ENCODE data around the gene BCL11B. TPM values are rescaled to one million over a fixed set of nuclear protein-coding genes. Genes with fewer than 3 reads are reported as not detected.

BCL11B gene
- total and polyA plus RNA-seq, 2 donors, result 0.27 to 1.3 TPM

DNA sequence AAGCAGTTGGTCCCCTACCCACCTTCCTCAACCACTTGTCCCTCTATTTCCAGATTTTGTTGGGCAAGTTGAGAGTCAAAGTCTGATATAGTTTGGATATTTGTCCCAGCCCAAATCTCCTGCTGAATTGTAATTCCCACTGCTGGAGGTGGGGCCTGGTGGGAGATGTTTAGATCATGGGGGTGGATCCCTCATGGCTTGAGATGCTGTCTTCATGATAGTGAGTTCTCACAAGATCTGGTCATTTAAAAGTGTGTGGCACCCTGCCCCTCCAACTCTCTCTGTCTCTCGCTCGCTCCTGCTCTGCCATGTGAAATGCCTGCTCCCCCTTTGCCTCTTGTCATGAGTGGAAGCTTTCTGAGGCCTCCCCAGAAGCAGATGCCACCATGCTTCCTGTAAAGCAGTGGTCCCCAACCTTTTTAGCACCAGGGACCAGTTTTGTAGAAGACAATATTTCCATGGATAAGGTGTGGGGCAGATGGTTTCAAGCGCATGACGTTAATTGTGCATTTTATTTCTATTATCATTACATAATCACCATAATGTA is 37.3 kb upstream of the BCL11B start:
- Histone ChIP-seq H3K4me3 (ENCODE audit: low read depth, low read length) (no peak overlapping the region), H3K36me3 (ENCODE audit: insufficient read depth) (no peaks in the 10 kb centered on the region), H3K4me1 (ENCODE audit: insufficient read depth) (no peaks in the 10 kb centered on the region), H3K27ac (ENCODE audit: low read depth) (no peak overlapping the region)
- no peak for DNase-seq (ENCODE audit: extremely low spot score)
- WGBS, result 97% methylated on average over 4 of the region's 4 CpGs

DNA sequence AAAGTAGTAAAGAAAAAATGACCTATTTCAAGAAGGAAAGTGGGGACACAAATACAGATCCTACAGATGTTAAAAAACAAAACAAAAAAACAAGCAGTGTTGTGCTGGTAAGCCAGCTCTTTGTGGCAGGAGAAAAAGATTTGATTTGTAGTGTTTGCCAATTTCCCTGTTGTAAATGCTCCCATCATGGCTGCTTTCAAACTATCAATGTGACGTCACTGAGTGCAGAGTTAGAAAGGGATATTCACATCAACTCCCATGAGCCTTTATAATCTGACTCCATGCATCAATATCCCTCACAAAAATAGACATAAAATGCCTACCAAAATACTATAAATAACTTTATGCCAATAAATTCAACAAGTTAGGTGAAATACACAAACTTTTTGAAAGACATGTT is 32.2 kb upstream of the BCL11B start:
- no peak for DNase-seq (ENCODE audit: extremely low spot score)
- whole genome bisulfite sequencing, result 73% methylated on average over 1 of the region's 1 CpG
- H3K4me1 ChIP-seq (ENCODE audit: insufficient read depth), result no peaks in the 10 kb centered on the region
- no peaks in the 10 kb centered on the region for H3K36me3 ChIP-seq (ENCODE audit: insufficient read depth)
- no peak overlapping the region for H3K4me3 ChIP-seq (ENCODE audit: low read depth, low read length)
- no peak overlapping the region for H3K27ac ChIP-seq (ENCODE audit: low read depth)

GRCh38 chr14:99300190-99300589 is 28.2 kb upstream of the BCL11B start:
- Histone ChIP-seq H3K27ac (ENCODE audit: low read depth) (no peak overlapping the region), H3K36me3 (ENCODE audit: insufficient read depth) (no peaks in the 10 kb centered on the region), H3K4me3 (ENCODE audit: low read depth, low read length) (no peak overlapping the region), H3K4me1 (ENCODE audit: insufficient read depth) (no peaks in the 10 kb centered on the region)
- no peak for DNase-seq (ENCODE audit: extremely low spot score)

DNA sequence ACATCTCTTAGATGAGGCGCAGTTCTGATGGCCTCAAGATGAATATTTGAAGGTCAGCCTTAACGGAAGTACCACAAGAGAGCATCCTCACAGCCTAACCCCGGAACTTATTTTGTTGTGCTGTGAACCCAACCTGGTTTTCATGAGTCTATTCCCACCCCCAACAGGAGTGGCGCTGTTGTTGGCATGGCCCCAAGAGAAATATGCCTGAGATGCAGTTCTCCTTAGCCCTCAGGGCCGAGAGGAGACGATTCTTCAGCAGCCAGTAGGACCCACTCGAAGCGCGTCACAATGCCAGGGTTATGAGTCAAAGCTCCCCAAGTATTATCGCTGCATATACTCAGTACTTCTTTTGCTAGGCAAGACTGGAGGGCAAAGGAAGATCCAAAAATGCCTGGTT is 24.5 kb upstream of the BCL11B start:
- Histone ChIP-seq H3K36me3 (ENCODE audit: insufficient read depth) (no peaks in the 10 kb centered on the region), H3K4me3 (ENCODE audit: low read depth, low read length) (no peak overlapping the region), H3K27ac (ENCODE audit: low read depth) (no peak overlapping the region), H3K4me1 (ENCODE audit: insufficient read depth) (no peaks in the 10 kb centered on the region)
- 86% methylated on average over 10 of the region's 10 CpGs for WGBS
- no peak for DNase-seq (ENCODE audit: extremely low spot score)

- Histone ChIP-seq H3K4me1 (ENCODE audit: insufficient read depth) (no peaks in the 10 kb centered on the region), H3K36me3 (ENCODE audit: insufficient read depth) (no peaks in the 10 kb centered on the region)
- no peak for DNase-seq (ENCODE audit: extremely low spot score)
Observed at GRCh38 chr14:99289394-99290189, 17.6 kb upstream of the BCL11B start.

GRCh38 chr14:99288948-99289347 is 17.0 kb upstream of the BCL11B start:
- 85% methylated on average over 5 of the region's 5 CpGs for WGBS
- Histone ChIP-seq H3K4me3 (ENCODE audit: low read depth, low read length) (no peak overlapping the region), H3K27ac (ENCODE audit: low read depth) (no peak overlapping the region), H3K36me3 (ENCODE audit: insufficient read depth) (no peaks in the 10 kb centered on the region), H3K4me1 (ENCODE audit: insufficient read depth) (no peaks in the 10 kb centered on the region)
- DNase-seq (ENCODE audit: extremely low spot score), result no peak

More at GRCh38 chr14:99289394-99290189, 17.6 kb upstream of the BCL11B start:
- Histone ChIP-seq H3K27ac (ENCODE audit: low read depth) (no peak overlapping the region), H3K4me3 (ENCODE audit: low read depth, low read length) (no peak overlapping the region)
- 85% methylated on average over 12 of the region's 12 CpGs for WGBS

DNA sequence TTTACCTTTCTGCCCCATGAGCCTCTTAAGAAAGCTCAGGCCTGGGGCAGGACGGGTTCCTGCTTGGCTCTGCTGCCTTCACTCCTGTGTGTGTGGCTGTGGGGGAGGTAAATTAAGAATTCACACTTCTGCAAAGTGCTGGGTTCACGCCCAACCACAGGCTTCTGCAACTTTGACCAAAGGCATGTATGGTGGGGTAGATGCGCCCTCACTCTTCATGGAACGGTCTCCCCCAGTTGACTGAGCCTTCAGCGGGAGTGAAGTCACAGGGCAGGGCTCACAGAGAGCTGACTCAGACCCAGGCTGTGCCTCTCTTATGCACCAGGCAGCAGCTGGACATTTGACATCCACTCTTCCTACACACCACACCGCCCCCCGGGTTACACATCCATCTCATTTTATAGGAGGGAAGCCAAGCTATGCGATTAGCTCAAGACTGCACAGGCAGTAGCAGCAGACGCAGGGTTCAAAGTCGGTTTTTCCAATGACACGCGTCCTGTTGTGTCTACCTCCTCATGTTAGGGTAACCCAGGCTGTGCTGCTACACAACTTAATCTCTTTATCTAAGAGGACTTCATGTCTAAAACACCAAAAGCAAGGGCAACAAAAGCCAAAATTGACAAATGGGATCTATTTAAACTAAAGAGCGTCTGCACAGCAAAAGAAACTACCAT is 15.4 kb upstream of the BCL11B start:
- no peaks in the 10 kb centered on the region for H3K4me1 ChIP-seq (ENCODE audit: insufficient read depth)
- H3K36me3 ChIP-seq (ENCODE audit: insufficient read depth), result no peaks in the 10 kb centered on the region
- DNase-seq (ENCODE audit: extremely low spot score), result no peak
- WGBS, result 66% methylated on average over 13 of the region's 13 CpGs
- no peak overlapping the region for H3K4me3 ChIP-seq (ENCODE audit: low read depth, low read length)
- H3K27ac ChIP-seq (ENCODE audit: low read depth), result no peak overlapping the region

DNA sequence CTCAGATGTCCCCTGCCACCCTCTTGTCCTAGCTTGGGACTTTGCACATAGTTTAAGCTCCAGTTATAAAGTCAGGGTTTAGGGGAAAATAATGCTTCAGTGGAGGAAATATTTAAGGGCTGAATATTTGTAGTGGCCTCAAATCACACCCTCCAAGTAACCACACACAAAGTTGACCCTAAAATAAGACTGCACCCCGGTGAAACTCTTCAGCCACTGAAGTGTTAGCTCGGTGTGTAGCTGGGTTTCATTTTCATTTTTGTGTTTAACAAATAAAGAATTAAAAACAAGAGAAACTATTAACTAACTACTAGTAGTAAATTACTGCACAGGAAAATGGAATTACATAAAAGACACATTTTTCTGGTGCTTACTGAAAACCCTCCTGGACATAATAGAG is 14.8 kb upstream of the BCL11B start:
- 69% methylated on average over 2 of the region's 2 CpGs for WGBS
- H3K36me3 ChIP-seq (ENCODE audit: insufficient read depth), result no peaks in the 10 kb centered on the region
- no peak overlapping the region for H3K4me3 ChIP-seq (ENCODE audit: low read depth, low read length)
- H3K27ac ChIP-seq (ENCODE audit: low read depth), result no peak overlapping the region
- DNase-seq (ENCODE audit: extremely low spot score), result no peak
- H3K4me1 ChIP-seq (ENCODE audit: insufficient read depth), result no peaks in the 10 kb centered on the region

DNA sequence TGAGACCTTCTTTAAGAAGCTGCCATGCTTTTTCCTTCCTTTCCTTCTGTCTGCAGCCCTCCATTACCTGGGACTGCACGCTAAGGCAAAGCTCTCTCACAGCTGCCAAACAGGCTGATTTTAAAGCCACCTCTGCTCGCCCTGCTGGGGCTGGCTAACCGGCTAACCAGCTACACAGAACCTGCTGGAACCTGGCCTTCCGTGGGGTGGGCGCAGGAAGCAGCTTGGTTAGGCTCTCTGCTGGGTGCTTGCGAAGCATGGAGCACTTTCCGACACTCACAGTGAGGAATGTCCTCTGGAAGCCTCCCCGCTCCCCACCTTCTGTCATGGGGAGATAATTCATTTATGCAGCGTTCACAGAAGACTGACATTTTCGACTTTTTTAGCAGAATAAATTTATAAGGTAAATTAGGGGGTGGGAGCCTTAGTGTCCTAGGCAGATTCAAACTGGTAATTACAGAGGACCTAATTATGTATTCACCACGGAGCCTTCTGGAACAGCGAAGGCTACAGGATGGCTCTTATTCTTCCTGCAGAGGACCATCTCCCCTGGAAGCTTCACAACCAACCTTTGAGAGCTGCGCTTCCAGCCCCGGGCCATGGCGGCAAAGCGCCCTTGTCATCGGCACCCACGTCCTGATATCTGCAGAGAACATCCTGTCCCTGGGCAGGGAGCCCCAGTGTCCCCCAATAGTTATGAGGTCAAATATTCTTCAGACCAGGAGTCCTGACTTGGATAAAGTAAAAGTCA is 12.4 kb upstream of the BCL11B start:
- WGBS, result 65% methylated on average over 18 of the region's 18 CpGs
- H3K4me3 ChIP-seq (ENCODE audit: low read depth, low read length), result no peak overlapping the region
- DNase-seq (ENCODE audit: extremely low spot score), result no peak

GRCh38 chr14:99282261-99283050 is 10.5 kb upstream of the BCL11B start:
- Histone ChIP-seq H3K36me3 (ENCODE audit: insufficient read depth) (no peaks in the 10 kb centered on the region), H3K27ac (ENCODE audit: low read depth) (no peak overlapping the region), H3K4me3 (ENCODE audit: low read depth, low read length) (no peak overlapping the region), H3K4me1 (ENCODE audit: insufficient read depth) (no peaks in the 10 kb centered on the region)
- no peak for DNase-seq (ENCODE audit: extremely low spot score)
- 85% methylated on average over 15 of the region's 15 CpGs for WGBS

More for the DNA sequence above, 12.4 kb upstream of the BCL11B start:
- Histone ChIP-seq H3K4me1 (ENCODE audit: insufficient read depth) (no peaks in the 10 kb centered on the region), H3K36me3 (ENCODE audit: insufficient read depth) (no peaks in the 10 kb centered on the region), H3K27ac (ENCODE audit: low read depth) (no peak overlapping the region)

GRCh38 chr14:99281396-99281795 is 9.4 kb upstream of the BCL11B start:
- 59% methylated on average over 11 of the region's 11 CpGs for WGBS
- Histone ChIP-seq H3K4me3 (ENCODE audit: low read depth, low read length) (no peak overlapping the region), H3K4me1 (ENCODE audit: insufficient read depth) (no peaks in the 10 kb centered on the region), H3K27ac (ENCODE audit: low read depth) (no peak overlapping the region), H3K36me3 (ENCODE audit: insufficient read depth) (no peaks in the 10 kb centered on the region)
- DNase-seq (ENCODE audit: extremely low spot score), result no peak

GRCh38 chr14:99280852-99281251 is 8.9 kb upstream of the BCL11B start:
- Histone ChIP-seq H3K4me1 (ENCODE audit: insufficient read depth) (no peaks in the 10 kb centered on the region), H3K4me3 (ENCODE audit: low read depth, low read length) (no peak overlapping the region), H3K36me3 (ENCODE audit: insufficient read depth) (no peaks in the 10 kb centered on the region), H3K27ac (ENCODE audit: low read depth) (no peak overlapping the region)
- 45% methylated on average over 4 of the region's 4 CpGs for WGBS
- DNase-seq (ENCODE audit: extremely low spot score), result no peak
